ENCODE results near the gene CACNA1H. TPM values are rescaled to one million over a fixed set of nuclear protein-coding genes. Genes with fewer than 3 reads are reported as not detected.

CACNA1H gene
- total RNA-seq, 4 donors from 2014 or later: 225 to 361 (median 259) TPM

GRCh38 chr16:1142911-1143310 is 10.0 kb upstream of the CACNA1H start:
- WGBS: 82% methylated on average over 8 of the region's 19 CpGs

GRCh38 chr16:1143761-1144450 is 9.0 kb upstream of the CACNA1H start:
- H3K36me3 ChIP-seq: no peaks in the 10 kb centered on the region
- H3K9me3 ChIP-seq: no peaks in the 10 kb centered on the region
- no peaks in the 10 kb centered on the region for H3K4me1 ChIP-seq
- no peak for TF ChIP-seq EP300 (IDR thresholded peaks at IDR 0.05)
- no peak for TF ChIP-seq POLR2AphosphoS5 (IDR thresholded peaks at IDR 0.05)
- no peak for TF ChIP-seq CTCF (IDR thresholded peaks at IDR 0.05)
- peaks cover 0 to 19% (median 0%) of the 10 kb centered on the region in 4 donors for H3K27me3 ChIP-seq
- intact Hi-C loops (cut with DNase I): no loop called here
- H3K27ac ChIP-seq (replicated peaks in 1 of 4): no peak overlapping the region
- WGBS: 75% methylated on average over 13 of the region's 23 CpGs
- no peak for DNase-seq (ENCODE audit: extremely low spot score)
- no peak overlapping the region for H3K4me3 ChIP-seq

More at GRCh38 chr16:1142911-1143310, 10.0 kb upstream of the CACNA1H start:
- peaks cover 0 to 19% (median 0%) of the 10 kb centered on the region in 4 donors for H3K27me3 ChIP-seq
- H3K36me3 ChIP-seq: no peaks in the 10 kb centered on the region
- no peaks in the 10 kb centered on the region for H3K9me3 ChIP-seq
- TF ChIP-seq EP300 (IDR thresholded peaks at IDR 0.05) (no peak), CTCF (IDR thresholded peaks at IDR 0.05) (no peak), POLR2AphosphoS5 (IDR thresholded peaks at IDR 0.05) (no peak), POLR2A (IDR thresholded peaks at IDR 0.05; ENCODE audit: low read depth) (no peak)
- no peak overlapping the region for H3K4me3 ChIP-seq
- intact Hi-C loops (cut with DNase I): no loop called here
- no peaks in the 10 kb centered on the region for H3K4me1 ChIP-seq
- no peak for DNase-seq (ENCODE audit: extremely low spot score)
- H3K27ac ChIP-seq (replicated peaks in 1 of 4): no peak overlapping the region

GRCh38 chr16:1144476-1145382 is 8.2 kb upstream of the CACNA1H start:
- Histone ChIP-seq H3K36me3 (no peaks in the 10 kb centered on the region), H3K27me3 (peaks cover 0 to 19% (median 0%) of the 10 kb centered on the region in 4 donors), H3K4me3 (no peak overlapping the region), H3K27ac (replicated peaks in 1 of 4) (no peak overlapping the region), H3K4me1 (no peaks in the 10 kb centered on the region), H3K9me3 (no peaks in the 10 kb centered on the region)
- DNase-seq (ENCODE audit: extremely low spot score): no peak
- intact Hi-C loops (cut with DNase I): no loop called here
- TF ChIP-seq POLR2A (IDR thresholded peaks at IDR 0.05; ENCODE audit: low read depth): no peak
- no peak for TF ChIP-seq CTCF (IDR thresholded peaks at IDR 0.05)
- no peak for TF ChIP-seq POLR2AphosphoS5 (IDR thresholded peaks at IDR 0.05)
- no peak for TF ChIP-seq EP300 (IDR thresholded peaks at IDR 0.05)
- WGBS: 76% methylated on average over 26 of the region's 46 CpGs

GRCh38 chr16:1145383-1146100 is 7.4 kb upstream of the CACNA1H start:
- 74% methylated on average over 16 of the region's 30 CpGs for WGBS
- no peak for DNase-seq (ENCODE audit: extremely low spot score)
- Histone ChIP-seq H3K27ac (replicated peaks in 1 of 4) (no peak overlapping the region), H3K9me3 (no peaks in the 10 kb centered on the region), H3K4me1 (no peaks in the 10 kb centered on the region), H3K27me3 (peaks cover 0 to 18% (median 0%) of the 10 kb centered on the region in 4 donors), H3K36me3 (no peaks in the 10 kb centered on the region), H3K4me3 (no peak overlapping the region)
- TF ChIP-seq POLR2AphosphoS5 (IDR thresholded peaks at IDR 0.05) (no peak), EP300 (IDR thresholded peaks at IDR 0.05) (no peak), POLR2A (IDR thresholded peaks at IDR 0.05; ENCODE audit: low read depth) (no peak), CTCF (IDR thresholded peaks at IDR 0.05) (no peak)
- intact Hi-C loops (cut with DNase I): no loop called here
